NCI-H1930 (cell line): Measurements from ENCODE around the gene CXCR5.

Experiments used
- DNase-seq, 2 experiments: peaks; one replicate each; lab custom pipeline; 2025; lab: John Stamatoyannopoulos, UW

The CXCR5 gene

DNA sequence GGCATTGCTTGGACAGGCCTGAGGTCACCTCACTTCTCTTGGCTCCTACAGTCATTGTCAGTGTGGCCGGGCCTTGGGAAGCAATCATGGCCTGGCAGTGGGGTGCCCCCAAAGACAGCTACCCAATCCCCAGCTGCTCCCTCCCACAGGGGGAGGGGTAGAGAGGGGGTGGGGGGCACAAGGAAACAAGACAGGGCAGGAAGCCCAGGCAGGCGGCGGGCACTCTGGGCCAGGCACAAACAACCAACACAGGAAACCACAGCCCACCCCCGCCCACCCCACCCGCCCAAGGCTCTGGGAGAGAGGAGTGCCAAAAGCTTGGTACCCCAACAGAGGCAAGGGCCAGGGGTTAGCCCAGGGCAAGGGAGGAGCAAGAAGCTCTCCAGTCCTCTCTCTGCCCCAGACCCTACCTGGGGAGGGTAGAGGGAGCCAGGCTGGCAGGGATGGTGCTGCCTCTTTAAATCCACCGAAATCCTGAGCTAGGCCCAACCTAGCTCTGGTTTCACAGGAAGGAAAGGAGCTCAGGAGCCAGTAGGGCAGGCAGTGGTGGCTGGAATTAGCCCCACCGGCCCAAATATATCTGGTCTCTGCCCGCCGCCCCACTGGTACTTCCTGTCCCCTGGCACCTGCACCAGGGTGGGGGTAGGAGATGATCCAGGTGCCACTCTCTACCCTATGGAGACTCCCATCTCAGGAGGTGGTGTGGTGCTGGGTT, 29.9 kb downstream of the CXCR5 start:
- no peak for DNase-seq

DNA sequence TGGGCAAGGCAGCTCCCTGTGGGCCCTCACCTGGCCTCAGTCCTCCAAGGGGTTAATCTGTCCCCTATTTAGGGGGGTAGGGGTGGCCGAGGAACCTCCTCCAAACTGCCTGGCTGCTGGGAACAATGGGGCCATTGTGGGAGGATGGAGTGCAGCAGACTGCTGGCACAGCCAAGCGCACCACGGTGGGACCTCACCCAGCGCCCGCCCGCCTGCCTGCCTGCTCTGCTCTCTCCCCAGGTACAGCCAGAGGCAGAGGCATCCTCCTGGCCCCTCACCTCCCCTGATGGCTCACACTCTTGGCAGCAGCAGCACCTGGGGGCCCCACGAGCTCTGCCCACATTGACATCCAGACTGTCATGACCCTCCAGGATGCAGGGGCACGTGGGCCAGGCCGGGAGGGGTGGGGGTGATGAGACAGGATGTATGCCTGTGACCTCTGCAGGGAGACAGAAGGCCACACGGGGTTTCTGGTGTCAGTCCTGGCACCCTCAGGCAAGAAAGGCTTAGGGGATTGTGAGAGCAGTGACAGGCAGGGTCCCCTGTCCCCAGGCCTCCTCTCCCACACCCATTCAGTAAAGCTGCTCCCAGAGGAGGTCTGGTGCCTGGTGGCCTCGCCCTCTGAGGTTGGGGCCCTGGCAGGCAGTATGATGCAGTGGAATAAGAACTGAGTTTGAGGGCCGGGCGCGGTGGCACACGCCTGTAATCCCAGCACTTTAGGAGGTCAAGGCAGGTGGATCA, 30.7 kb downstream of the CXCR5 start:
- no peak for DNase-seq

DNA sequence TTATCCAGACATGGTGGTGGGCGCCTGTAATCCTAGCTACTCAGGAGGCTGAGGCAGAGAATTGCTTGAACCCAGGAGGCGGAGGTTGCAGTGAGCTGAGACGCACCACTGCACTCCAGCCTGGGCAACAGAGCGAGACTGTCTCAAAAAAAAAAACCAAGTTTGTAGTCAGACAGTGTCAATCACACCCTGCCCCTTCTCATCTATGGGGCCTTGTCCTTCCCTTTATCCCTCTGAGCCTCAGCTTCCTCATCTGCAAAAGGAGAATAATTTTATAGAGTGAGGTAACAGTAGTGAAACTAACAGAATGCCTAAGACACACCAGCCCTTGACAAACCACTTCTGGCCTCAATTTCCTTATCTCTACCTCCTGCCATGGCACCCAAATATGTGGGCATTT, 31.3 kb downstream of the CXCR5 start:
- DNase-seq: no peak

DNA sequence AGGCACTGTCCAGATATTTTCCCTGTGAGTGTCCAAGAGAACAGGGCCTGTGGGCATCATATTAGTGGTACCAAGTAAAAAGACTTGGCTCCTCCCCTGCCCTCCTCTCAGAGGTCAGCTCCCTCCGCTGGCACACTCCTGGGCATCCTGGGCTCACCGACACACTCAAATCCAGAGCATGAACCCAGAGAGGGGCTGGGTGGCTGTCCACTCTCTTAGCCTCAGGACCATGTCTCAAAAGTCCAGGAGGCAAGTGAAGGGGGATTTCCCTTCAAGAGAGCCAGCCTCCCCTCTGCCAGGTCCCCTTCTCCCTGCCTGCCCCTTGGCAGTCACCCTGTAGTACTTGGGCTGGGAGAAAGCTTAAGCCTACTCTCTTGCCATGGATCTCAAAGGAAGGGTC, 31.7 kb downstream of the CXCR5 start:
- DNase-seq: no peak

DNA sequence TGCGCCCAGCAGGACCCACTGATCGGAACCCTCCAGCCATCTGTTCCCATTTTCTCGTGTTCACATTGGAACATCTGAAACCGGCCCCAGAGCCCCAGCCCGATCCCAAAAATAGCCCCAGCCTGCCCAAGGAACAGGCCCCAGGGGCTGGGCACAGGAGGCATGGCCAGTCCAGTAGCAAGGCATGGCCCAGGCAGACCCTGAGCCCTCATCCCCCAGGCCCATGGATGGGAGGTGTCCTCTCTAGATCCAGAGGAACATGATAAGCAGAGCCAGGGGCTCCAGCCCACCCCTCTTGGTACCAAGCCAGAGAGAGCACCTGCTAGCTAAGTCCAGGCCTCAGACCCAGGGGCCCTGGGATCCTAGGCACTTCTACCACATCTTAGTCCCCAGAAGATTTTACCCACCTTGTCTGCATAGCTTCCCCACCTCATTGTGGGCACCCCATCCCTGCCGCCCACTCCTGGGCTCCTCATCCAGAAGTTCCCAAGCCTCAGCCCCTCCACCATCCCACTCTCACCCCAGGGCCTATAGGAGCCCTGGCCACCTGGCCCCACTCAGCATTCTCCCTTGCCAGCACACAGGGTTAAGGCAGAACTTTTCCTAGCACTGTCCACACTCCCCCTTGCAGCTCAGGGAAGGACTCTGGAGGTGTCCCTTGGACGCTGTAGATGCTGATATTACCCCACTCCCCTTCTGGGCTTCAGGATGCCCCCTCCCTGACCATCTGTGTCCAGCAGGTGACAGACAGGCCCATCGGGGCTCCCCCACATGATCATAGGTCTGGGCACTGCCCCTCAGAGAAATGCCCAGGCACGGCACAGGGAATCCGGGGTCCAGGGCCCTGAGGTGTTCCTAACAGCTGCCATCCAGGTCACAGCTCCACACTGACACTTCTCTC, 32.5 kb downstream of the CXCR5 start:
- no peak for DNase-seq

DNA sequence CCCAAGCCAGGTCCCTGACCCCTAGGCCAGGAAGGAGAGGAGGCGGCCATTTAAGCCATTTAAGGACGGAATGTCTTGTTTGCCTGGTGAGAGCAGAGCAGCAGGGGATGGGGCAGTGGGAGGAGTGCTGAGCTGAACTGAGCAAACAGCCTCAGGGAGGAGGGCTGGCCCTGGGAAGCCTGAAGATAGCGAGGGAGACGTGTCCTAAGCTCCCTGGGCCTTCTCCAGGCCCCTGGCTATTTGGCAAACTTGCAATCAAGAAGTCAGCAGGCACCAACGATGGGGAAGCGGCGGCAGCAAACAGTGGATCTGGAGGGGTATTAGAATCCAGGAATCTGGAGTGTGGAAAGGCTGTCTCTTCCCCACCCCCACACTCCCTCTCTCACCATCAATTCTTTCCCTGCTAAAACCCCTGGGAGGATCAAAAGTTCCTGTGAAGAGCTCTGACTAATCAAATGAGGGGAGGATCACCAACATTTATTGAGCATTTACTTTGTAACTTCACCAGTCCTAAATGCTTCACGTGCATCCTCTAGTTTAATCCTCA, 33.2 kb downstream of the CXCR5 start:
- no peak for DNase-seq

DNA sequence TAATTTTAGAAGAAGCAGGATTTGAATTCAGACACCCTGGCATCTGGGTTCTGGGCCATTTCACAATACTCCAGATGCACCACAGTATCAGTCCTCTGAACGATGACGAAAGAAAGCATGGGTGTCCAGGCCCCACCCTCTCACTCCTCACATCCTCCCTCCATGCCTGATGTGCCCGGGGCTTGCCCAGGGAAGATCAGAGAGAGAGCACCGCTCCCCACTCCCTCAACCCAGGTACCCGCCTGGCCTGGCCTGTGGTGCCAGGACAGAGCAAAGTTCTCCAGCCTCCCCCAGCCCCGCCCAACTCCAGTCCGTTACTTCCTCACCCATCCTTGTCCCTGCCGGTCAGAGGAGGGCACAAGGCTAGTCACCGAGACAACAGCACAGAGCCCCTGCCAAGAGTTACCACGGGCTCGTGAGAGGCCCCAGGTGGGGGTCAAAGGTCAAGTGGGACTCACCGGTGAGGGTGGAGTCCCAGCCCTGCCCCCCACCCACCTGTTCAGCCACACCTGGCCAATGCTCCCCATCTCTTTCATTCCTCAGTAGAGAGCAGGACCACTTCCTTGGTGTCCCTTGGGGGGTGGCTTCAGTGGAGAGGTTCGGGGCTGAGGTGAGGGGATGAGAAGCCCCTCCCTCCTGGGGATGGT, 33.9 kb downstream of the CXCR5 start:
- DNase-seq: no peak

DNA sequence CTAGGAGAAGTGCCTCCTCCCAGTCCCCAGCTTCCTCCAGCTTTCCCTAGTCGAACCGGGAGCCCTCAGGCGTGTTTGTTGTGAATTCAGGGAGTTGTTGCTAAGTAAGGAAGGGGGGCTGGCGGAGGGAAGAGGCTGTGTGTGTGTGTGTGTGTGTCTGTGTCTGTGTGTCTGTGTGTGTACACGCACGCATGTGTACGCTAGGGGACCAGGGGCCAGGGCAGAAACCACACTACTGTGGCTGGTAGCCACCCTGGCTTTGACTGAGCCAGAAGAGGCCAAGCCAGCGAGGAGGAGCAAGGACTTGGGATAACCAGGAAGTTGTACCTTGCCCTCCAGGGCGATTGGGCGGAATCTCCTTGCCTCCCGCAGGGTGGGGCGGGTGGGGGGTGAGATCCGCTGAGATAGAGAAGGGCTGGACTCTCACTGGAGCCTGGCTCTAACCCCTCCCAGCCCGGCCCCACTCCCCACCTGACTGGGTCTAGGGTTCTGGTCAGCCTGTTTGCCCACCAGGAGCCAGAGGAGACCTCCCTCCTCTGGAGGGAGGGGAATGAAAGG, 34.5 kb downstream of the CXCR5 start:
- DNase-seq: no peak

DNA sequence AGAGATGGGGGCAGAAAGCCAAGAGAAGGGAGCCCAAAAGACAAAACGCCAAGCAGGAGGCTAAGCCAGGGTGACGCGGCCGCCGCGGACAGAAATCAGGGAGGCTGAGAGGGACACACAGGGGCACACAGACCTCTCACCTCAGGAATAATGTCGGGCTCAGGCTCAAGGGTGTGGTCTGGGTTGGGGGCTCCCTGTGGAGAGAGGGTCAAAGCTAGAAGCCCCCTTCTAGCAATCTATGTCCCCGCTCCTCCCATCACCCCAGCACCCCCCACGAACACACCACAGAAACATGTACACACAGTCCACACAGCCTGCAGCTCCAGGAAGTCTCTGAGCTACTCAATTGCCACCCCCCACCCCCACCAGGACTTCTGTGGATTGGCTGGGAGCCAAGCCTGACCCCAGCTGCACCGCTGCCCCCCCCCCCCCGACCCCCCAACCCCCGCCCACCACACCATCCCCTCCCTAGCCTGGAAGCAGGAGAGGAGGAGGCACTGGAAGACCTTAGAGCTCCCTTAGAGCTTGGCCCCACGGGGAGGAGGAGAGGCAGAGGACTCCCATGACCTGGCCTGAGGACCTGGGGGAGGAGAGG, 35.1 kb downstream of the CXCR5 start:
- DNase-seq: no peak

DNA sequence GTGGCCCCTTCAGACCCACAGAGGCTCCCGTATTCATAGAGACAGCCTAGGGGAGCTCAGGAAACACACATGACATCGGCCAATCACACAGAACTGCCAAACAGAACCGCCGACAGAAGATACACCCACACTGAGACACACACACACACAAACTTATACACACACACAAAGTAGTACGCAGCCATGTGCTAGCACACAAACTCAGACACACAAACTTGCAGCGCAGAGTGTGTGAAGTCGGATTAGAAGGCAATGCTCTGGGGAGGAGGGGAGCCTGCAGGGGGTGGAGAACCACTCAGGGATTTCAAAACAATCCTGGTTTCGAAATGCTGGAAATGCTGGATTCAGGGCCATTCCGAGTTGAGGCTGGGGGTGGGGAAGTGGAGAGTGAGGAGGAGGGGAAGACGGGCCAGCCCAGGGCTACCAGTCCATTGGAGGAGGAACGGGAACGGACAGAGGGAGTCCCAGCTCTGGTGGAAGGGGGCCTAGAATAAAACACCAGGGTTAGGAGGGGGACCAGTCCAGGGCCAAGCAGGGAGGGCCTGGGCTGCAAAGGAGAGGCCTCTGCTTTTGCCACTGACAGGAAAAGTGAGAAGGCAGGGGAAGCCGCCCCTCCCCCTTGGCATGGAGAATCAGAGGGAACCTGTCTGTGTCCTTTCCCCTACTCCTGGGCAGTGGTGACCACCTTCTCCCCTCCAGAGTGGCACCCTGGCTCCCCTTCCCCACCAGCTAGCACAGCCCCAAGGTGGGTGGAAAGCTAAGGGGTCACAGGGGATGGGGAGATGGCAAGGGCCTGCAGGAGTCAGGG, 37.6 kb downstream of the CXCR5 start:
- DNase-seq: no peak

DNA sequence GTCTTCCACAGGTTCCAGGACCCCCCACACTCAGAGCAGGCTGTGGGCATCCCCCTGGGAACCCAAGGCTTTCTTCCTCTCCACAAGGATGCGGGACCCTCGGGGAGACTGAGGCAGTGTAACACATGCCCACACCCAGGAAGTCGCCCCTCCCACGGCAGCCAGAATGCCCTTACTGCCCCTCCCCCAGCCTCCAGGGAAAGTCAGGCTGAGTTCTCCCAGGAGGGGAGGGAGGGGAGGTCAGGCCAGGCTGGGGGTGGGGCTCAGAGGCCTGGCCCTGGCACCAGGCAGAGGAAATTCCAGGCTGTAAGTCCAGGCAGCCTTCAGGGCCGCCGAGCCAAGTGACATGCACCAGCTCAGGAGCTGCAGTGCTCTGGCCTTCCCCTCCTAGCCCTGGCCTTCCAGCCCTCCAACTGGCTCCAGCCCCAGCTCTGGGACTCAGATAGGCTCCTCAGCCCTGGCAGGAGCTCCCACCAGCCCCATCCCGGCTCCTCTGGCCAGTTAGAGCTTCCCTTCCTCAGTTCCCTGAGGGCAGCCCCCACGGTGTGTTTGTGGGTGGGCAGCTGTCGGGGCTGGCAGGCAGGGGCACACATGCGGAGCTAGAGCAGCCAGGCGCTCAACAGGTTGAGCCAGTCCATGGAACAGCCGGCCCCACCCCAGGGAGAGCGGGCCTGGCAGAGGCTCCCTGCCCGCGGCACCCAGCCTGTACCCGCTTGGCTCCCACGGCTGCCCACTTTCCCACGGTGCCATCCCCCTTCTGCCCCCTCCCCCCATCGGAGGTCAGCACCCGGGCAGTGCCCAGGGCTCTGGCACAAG, 38.4 kb downstream of the CXCR5 start:
- no peak for DNase-seq

DNA sequence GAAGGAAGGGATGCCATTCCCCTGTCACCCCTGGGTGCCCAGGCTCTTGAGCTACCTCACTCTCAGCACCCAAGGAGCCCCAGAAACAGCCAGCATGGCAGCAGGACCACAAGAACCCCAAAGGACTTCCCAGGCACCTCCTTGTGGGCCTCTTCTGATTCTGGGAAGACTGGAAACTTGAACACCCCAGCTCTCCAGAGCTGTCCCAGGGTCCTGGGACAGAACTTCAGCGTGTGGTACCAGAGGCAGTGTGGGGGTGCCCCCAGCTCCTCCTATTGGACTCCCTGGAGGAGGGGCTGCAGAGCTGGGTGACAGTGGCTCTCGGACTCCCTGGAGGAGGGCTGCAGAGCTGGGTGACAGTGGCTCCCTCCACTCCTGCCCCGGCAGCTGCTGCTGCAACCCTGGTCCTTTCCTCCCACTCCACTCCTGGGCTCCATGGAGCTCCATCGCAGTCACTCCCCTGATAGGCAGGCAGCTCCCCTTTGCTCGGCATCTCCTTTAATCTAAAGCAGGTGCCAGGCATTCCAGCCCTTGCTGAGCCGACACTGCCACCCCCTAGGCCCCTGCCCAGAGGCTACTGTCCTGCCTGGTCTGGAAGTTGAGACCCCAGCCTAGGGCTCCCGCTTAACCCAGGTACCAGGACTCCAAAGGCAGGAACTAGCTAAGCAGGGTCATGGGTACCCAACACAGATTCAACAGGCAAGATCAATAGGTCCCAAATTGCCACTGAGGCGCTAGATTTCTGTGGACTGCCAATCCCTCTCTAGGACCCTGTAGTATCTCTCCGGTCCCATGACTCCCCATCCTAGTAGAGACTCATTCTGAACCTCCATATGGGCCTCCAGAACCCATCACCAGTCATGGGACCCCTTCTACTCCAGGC, 39.3 kb downstream of the CXCR5 start:
- DNase-seq: no peak

DNA sequence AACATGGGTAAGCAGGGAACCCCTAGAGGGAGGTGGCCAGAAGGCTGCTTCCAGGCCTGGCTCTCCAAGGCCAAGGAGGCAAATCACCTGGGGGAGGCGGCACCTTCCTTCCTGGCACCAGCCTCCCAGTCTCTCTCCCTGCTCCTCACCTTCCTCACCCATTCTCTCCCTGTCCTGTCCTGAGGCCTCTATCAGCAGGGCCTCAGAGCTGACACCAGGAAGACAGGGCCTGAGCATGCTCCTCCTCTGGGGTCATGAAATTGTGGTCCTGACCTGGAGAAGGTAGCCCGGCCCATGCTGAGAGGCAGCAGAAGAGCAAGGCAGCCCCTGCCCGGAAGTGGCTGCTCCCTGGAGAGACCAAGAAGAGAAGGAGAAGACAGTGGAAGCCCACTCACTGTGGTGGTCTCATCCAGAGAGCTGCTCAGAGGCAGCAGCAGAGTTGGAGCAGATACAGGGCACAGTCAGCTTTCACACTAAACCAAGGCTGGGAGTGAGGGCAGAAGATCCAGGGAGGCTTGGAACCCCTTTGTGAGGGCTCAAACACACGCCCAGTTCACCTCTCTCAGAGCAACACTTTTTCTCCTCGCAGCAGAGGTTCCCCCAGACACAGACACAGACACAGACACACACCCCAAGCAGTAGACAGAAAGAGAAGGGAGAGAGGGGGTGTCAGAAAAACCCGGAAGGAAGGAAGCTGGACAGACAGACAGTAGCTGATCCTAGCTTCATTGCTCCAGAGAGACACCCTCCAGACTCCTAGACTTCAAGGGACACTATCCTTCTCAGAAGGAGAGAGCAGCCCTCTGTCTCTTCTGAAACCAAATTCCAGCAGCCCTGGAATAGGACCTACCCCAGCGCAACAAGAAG, 40.3 kb downstream of the CXCR5 start:
- no peak for DNase-seq

DNA sequence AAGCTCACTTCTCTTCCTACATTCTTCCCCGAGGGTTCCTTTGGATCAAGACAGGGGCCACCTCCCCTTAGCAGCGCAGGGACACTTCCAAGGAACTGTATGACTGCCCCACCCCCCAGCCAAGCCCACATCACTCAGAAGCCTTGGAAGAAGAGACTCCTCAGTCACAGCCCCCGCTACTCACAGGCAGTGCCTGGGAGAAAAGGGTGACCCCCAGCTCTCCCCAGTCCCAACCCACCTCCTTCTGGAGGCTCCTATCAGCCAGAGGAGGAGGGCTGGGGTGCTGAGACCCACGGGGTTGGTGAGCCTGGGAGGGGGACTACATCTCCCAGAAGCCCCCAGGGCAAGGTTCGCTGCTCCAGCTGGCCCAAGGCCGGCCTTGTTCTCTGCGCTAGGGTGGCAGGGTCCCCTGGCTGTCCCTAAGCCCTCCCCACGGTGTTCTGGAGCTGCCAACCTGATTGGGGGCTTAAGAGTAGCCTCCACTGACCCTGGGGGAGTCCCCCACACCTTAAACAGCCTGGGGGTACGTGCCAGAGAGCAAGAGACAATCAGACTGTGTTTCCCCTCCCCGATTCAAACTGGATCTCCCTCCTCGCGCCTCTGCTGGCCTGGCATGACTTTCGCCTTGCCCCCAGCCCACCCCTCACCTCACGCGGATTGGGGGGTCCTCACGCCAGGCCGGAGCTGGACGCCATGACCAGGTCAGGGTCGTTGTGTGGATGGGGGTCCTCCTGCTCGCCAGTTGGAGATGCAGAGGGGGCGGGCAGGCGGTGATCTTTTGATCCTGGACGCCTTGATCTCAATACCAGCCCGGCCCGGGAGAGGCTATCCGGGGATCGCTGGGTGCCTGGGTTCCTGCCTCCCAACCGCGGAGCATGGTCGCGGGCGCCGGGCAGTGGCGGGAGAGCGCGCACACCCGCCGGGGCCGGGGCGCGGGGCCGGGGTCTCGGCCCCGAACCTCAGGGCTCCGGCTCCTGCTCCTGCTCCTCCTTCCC, 41.2 kb downstream of the CXCR5 start:
- DNase-seq: no peak

DNA sequence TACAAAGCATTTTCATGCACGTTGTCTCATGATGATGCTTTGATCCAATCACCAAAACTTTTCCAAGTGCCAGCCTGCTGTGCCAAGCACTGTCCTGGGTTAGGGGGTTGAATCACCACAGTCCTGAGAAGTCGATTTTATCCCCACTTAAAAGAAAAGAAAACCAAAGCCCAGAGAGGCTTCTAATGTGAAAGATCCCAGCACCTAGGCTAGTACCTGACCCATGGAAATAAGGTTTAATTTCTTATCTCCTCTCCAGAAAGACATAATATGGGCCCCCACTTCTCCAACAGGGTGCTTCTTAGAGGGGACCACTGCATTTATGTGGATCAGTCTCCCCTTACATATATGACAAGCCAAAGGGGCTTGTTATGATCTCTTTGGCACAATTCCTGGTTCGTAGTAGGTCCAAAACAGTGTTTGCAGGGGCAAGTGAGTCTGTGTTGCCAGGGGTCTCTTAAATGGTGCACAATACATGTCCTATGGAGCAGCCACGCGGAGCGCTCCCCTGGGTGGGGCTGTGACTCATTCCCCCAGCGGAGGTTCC, 43.9 kb downstream of the CXCR5 start:
- no peak for DNase-seq
